Activated gamma-delta T cell (primary cell): ENCODE results near the gene CNKSR2.
A peak's percentile ranks its signal among the peaks of the same experiment; 100 is the strongest.

Source experiments
- DNase-seq: peaks from one replicate; lab custom pipeline; 2025; lab: John Stamatoyannopoulos, UW
- total RNA-seq, 2 donors: gene quantifications; one replicate each; lab custom pipeline; 2026; lab: John Stamatoyannopoulos, UW

CNKSR2 gene
- total RNA-seq, result 5.8 to 22.4 reads per million in 2 donors

GRCh38 chrX:21374163-21374993 is at the start of gene CNKSR2:
Gene CNKSR2 (plus strand): TSS chrX:21374418. CDS start chrX:21374898, 480 bp downstream.
- peak; percentile 48 for DNase-seq

- DNase-seq, result no peak
Measured at GRCh38 chrX:21354725-21355124, 19.5 kb upstream of the CNKSR2 start.

GRCh38 chrX:21355831-21356230 is 18.4 kb upstream of the CNKSR2 start:
- DNase-seq, result no peak

- DNase-seq, result no peak
Measured at GRCh38 chrX:21369613-21370012, 4.6 kb upstream of the CNKSR2 start.

- DNase-seq, result no peak
Measured at GRCh38 chrX:21373001-21373400, 1.2 kb upstream of the CNKSR2 start.

- peak; percentile 14 for DNase-seq
Measured at GRCh38 chrX:21373637-21374162, 518 bp upstream of the CNKSR2 start.

- DNase-seq, result peak; percentile 3
Measured at GRCh38 chrX:21374994-21375707, 933 bp downstream of the CNKSR2 start.

GRCh38 chrX:21375708-21376009 is 1.4 kb downstream of the CNKSR2 start:
- no peak for DNase-seq

- DNase-seq, result no peak
Measured at GRCh38 chrX:21376636-21377035, 2.4 kb downstream of the CNKSR2 start.

- no peak for DNase-seq
Measured at GRCh38 chrX:21379991-21380390, 5.8 kb downstream of the CNKSR2 start.

- DNase-seq, result no peak
Measured at GRCh38 chrX:21382715-21383114, 8.5 kb downstream of the CNKSR2 start.

GRCh38 chrX:21383546-21383945 is 9.3 kb downstream of the CNKSR2 start:
- DNase-seq, result no peak

- no peak for DNase-seq
Measured at GRCh38 chrX:21384178-21384577, 10.0 kb downstream of the CNKSR2 start.

- DNase-seq, result no peak
Measured at GRCh38 chrX:21394792-21395191, 20.6 kb downstream of the CNKSR2 start.

GRCh38 chrX:21398426-21398825 is 24.2 kb downstream of the CNKSR2 start:
- DNase-seq, result no peak

GRCh38 chrX:21400408-21401121 is 26.3 kb downstream of the CNKSR2 start:
- no peak for DNase-seq

GRCh38 chrX:21408307-21408706 is 34.1 kb downstream of the CNKSR2 start:
- no peak for DNase-seq

GRCh38 chrX:21408788-21409187 is 34.6 kb downstream of the CNKSR2 start:
- no peak for DNase-seq

- DNase-seq, result no peak
Measured at GRCh38 chrX:21412029-21412428, 37.8 kb downstream of the CNKSR2 start.

- no peak for DNase-seq
Measured at GRCh38 chrX:21412883-21413282, 38.7 kb downstream of the CNKSR2 start.

- DNase-seq, result no peak
Measured at GRCh38 chrX:21427086-21427485, 52.9 kb downstream of the CNKSR2 start.

- no peak for DNase-seq
Measured at GRCh38 chrX:21437036-21437435, 62.8 kb downstream of the CNKSR2 start.
